Central memory CD8-positive, alpha-beta T cell (primary cell): ENCODE data around the gene MON1A.

Experiments
- ATAC-seq: fragments of 150-1000 bp; cut with Tn5 transposase; replicated peaks from 2 replicates; pipeline ENCODE4 v1.10.0; 2022; ENCODE audit warnings: mild to moderate bottlenecking, moderate FRiP score, moderate number of reproducible peaks; ENCODE audit not compliant: poor library complexity, severe bottlenecking; ENCODE audit errors: extremely low read depth
- DNase-seq, 2 donors: peaks; one replicate each; pipeline ENCODE4 v3.0.0; 2021; ENCODE audit warnings: low spot score in 2 of 2
- H3K27ac Mint-ChIP-seq: one replicate; pipeline ENCODE4 v1.8.0; 2022; ENCODE audit warnings: low read depth, mild to moderate bottlenecking, moderate library complexity, mixed read lengths
- H3K27me3 Mint-ChIP-seq: one replicate; pipeline ENCODE4 v1.8.0; 2022; ENCODE audit warnings: mixed read lengths
- H3K36me3 Mint-ChIP-seq: one replicate; pipeline ENCODE4 v1.8.0; 2022; ENCODE audit warnings: mild to moderate bottlenecking, moderate library complexity, mixed read lengths; ENCODE audit not compliant: insufficient read depth
- H3K4me1 Mint-ChIP-seq: one replicate; pipeline ENCODE4 v1.8.0; 2022; ENCODE audit warnings: mixed read lengths
- H3K4me3 Mint-ChIP-seq: one replicate; pipeline ENCODE4 v1.8.0; 2022; ENCODE audit warnings: mild to moderate bottlenecking, moderate library complexity, mixed read lengths
- H3K9me3 Mint-ChIP-seq: one replicate; pipeline ENCODE4 v1.8.0; 2022; ENCODE audit warnings: mixed read lengths

The MON1A gene

DNA sequence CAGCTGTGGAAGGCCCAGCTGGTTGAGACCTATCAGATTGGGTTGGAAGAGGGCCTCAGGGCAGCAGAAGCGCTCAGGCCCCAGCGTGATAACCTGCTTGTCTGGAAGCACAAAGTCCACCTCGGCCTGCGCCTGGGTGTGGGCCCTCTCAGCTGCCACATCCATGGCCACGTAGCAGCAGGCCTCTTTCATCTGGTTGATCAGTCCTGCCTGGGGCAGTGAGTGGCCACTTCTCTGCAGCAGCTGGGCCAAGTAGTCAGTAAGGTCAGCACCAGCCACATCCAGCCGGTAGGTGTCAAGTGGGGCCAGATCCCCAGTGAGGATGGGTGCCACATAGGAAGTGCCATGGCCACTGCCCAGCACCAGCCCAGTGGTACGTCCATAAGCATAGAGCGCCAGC lies 56.0 kb downstream of the MON1A start:
- Mint-ChIP-seq H3K9me3 (no peaks in the 10 kb centered on the region), H3K36me3 (no peaks in the 10 kb centered on the region), H3K27ac (no peak overlapping the region), H3K27me3 (peaks cover 15% of the 10 kb centered on the region), H3K4me1 (no peaks in the 10 kb centered on the region), H3K4me3 (no peak overlapping the region)
- ATAC-seq, result no peak
- DNase-seq, result no peak

DNA sequence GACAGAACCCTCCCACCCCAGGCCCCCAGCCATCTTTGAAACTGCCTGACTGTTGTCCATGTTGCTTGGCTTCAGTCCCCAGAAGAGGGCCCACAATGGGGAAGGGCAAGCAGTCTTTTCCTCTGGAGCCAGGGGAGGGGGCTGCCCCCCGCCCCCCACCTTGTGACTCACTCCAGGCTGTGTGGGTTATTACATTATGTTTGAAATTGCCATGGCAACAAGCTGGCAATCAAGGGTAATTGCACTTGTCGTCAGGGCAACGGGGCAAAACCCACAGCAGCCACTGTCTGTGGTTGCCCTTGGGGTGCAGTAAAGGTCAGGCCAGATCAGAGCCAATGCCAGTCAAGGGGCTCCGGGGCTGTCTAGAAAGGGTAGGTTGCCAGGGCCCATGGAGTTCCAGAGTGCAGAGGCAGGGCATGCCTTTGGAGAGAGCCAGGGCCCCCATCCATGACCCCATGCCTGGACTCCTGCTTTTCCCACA lies 56.8 kb downstream of the MON1A start:
- ATAC-seq (peak; percentile 50), DNase-seq (no peak)
- H3K9me3 Mint-ChIP-seq, result no peaks in the 10 kb centered on the region
- peaks cover 23% of the 10 kb centered on the region for H3K27me3 Mint-ChIP-seq
- H3K4me3 Mint-ChIP-seq, result no peak overlapping the region
- no peaks in the 10 kb centered on the region for H3K36me3 Mint-ChIP-seq
- H3K27ac Mint-ChIP-seq, result peak overlapping the region; percentile 61
- H3K4me1 Mint-ChIP-seq, result no peaks in the 10 kb centered on the region

DNA sequence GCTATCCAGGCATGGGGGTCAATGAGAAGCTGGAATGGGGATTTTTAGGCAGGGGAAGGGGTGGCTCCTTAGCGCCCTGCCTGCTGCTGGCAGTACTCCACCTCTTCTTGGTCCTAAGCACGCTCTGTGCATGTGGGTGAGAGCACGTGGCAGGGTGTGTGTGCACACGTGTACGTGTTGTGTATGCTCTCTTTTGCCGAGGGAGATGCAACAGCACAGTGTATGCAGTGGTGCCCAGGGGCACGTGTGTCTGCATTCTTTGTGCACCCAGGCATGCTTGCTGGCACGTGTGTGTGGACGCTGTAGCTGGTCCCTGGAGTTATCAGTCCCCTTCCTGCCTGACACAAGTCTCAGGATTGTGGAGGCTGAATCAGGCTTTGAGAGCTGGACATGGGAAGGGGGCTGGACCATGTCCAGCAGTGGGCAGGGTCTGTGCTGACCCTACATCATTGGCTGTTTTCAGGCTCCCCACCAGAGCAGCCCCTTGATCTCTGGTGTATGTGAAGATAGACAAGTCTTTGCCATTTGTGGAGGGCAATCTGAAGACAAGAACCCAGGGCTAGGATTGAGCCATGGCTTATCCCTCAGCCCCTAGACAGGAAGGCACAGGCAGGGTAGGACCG lies 58.0 kb downstream of the MON1A start:
- H3K27me3 Mint-ChIP-seq, result peaks cover 35% of the 10 kb centered on the region
- peak overlapping the region; percentile 61 for H3K27ac Mint-ChIP-seq
- H3K4me1 Mint-ChIP-seq, result no peaks in the 10 kb centered on the region
- H3K36me3 Mint-ChIP-seq, result no peaks in the 10 kb centered on the region
- no peaks in the 10 kb centered on the region for H3K9me3 Mint-ChIP-seq
- no peak for ATAC-seq
- DNase-seq, result no peak
- no peak overlapping the region for H3K4me3 Mint-ChIP-seq

DNA sequence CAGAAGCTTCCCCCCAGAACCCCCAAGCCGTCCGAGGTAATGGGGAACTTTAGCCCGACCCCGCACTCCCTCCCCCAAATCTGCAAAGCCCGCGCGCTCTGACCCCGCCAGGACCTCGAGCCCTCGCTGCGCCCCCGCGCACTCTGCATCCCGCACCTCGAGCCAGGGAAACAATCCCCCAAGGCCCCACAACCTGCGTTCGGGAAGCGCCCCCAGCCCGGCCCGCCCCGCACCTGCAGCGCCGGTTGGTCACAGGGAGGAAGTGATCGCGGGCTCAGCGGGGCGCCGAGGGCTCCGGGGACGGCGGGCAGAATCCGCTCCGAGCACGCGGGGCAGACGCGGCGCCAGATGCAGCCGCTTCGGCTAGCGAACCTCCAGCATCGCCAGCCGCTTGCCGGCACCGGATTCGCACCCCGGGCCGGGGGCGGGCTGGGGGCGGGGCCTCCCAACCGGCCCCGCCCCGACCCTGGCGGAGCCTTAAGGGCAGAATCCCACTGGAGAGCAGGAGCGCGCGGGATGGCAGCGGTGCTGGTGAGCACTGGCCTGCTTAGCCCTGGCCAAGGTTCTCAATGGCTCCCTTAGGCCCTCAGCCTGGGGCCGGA lies 60.0 kb downstream of the MON1A start, which contains the start of gene CAMKV:
TSS of gene CAMKV (minus strand) at position 382 of the 602 bp plus-strand sequence. CDS start 7,518 bp downstream, outside the sequence.
- ATAC-seq (peak; percentile 57), DNase-seq (no peak)
- Mint-ChIP-seq H3K36me3 (no peaks in the 10 kb centered on the region), H3K9me3 (no peaks in the 10 kb centered on the region), H3K4me3 (peak within 1 kb of the TSS; percentile 43), H3K27ac (no peak within 1 kb of the TSS), H3K4me1 (no peaks in the 10 kb centered on the region), H3K27me3 (peaks cover 55% of the 10 kb centered on the region)

DNA sequence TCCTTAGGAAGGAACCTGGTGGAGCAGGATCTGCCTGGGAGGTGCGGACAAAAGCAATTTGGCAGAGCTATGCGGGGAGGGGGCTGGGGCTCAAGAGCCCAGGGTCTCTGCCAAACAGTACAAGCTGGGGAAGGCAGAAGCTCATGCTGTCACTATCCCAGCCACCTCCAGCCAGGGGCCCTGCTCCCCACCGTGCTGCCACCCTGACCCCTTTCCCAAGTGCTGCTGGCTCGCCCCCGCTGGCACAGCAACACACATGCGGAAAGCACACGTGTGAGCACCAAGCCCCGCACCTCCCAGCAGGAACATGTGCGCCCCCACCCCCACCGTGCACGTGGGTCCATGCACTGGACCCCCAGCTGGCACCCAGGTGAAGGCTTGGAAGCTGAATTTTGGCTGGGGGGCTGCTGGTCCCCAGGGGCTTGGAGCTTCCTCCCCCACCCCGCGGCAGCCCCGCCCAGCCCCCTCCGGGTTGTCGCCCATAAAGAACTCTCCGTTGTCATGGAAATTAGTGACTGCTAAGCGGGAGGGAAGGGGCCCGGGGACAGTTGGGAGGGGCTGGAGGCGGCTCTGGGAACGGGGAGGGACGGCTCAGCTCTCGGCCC lies 60.6 kb downstream of the MON1A start:
- Mint-ChIP-seq H3K27me3 (peaks cover 62% of the 10 kb centered on the region), H3K4me1 (no peaks in the 10 kb centered on the region)
- DNase-seq, result no peak

DNA sequence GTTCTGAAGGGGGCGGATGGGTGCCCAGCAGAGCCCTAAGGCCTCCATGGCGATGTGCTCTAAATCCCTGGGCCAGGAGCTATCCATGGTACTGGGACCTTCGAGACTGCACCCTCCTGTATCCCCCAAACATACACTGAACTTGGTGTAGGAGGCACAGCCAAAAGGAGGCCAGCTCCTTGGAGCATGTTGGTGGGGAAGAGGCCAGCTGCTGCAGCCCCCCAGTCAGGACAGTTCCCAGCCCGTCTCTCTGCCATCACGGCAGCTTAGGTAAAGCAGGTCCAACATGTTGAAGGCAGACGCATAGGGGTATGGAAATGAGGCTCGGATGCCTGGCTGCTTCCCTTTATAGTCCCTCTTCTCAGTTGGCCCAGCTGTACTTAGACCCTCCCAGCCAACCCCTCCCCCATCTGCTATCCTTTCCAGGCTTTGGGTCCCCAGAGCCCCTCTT lies 61.7 kb downstream of the MON1A start:
- no peak overlapping the region for H3K4me3 Mint-ChIP-seq
- no peak for ATAC-seq

More for the DNA sequence above, 60.6 kb downstream of the MON1A start:
- H3K4me3 Mint-ChIP-seq, result peak overlapping the region; percentile 43
- no peak overlapping the region for H3K27ac Mint-ChIP-seq
- no peaks in the 10 kb centered on the region for H3K9me3 Mint-ChIP-seq
- no peaks in the 10 kb centered on the region for H3K36me3 Mint-ChIP-seq
- ATAC-seq, result no peak

DNA sequence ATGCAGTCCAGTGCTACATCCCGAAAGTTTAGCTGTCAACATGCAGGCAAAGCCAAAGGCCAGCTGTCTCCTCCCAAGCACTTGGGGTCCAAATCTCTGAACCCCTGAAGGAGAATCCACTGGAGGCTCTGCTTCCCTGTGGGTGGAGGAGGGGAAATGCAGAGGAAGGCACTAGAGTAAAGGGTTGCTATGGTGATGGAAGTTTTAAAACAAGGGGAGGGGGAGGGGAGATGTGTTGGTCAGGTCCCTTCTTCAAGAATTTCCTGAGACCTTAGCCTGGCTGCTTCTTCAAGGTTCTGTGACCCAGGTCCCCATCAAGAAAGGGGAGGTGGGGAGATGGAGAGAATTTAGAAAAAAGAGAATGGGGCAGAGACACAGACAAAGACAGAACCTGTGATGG lies 62.2 kb downstream of the MON1A start:
- no peak for DNase-seq
- Mint-ChIP-seq H3K9me3 (no peaks in the 10 kb centered on the region), H3K36me3 (no peaks in the 10 kb centered on the region), H3K27me3 (peaks cover 77% of the 10 kb centered on the region), H3K4me3 (no peak overlapping the region), H3K4me1 (no peaks in the 10 kb centered on the region), H3K27ac (no peak overlapping the region)
- ATAC-seq, result no peak

More for the DNA sequence above, 61.7 kb downstream of the MON1A start:
- Mint-ChIP-seq H3K36me3 (no peaks in the 10 kb centered on the region), H3K4me1 (no peaks in the 10 kb centered on the region), H3K27ac (no peak overlapping the region), H3K27me3 (peaks cover 72% of the 10 kb centered on the region), H3K9me3 (no peaks in the 10 kb centered on the region)
- no peak for DNase-seq

DNA sequence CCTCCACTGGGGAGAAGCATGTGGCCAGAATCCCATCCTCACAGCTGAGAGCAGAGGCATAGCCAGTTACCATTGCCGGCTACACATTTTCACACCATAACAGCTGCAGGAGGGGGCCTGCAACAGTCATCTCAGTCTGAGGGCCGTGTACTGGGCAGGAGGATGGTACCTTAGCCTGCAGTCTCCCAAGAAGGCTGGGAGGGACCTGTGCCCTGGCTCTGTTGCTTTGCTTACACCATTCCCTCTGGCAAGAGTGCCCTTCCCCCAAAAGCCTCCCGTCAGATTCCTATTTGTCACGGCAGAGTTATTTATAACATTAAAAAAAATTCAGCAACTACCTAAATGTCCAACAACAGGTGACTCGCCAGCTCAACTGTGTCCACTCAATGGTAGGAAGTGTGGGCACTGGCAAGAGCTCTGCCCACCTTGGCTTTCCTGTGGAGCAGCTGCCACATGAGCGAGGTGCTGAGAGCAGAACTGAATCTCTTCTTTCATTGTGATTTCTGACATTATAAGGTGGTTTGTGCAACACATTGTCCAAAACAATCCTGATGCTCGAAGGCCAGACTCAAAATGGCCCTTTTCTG lies 64.3 kb downstream of the MON1A start:
- ATAC-seq (no peak), DNase-seq (no peak)
- Mint-ChIP-seq H3K36me3 (no peaks in the 10 kb centered on the region), H3K9me3 (no peaks in the 10 kb centered on the region), H3K4me1 (no peaks in the 10 kb centered on the region), H3K27ac (no peak overlapping the region), H3K4me3 (no peak overlapping the region), H3K27me3 (peaks cover 73% of the 10 kb centered on the region)

DNA sequence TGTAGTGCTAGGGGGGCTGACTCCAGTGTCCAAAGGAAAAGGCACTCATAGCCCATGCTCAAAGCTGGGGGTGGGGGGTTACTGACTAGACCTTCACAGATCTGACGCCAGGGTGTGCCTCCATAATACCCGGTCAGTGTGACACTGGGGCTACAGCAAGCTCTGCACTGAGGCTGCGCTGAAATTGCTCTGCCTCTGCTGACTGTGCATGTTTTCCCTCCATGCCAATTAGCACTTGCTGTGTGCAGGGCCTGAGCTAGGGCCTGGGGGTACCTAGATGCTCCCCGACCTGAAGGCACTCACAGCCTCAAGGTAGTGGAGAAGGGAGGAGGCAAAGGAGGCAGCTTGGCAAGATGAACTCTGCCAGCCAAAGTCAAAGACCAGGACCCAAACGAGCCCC lies 65.1 kb downstream of the MON1A start:
- no peak overlapping the region for H3K4me3 Mint-ChIP-seq
- peaks cover 73% of the 10 kb centered on the region for H3K27me3 Mint-ChIP-seq
- no peak for DNase-seq
- ATAC-seq, result no peak
- no peaks in the 10 kb centered on the region for H3K4me1 Mint-ChIP-seq
- H3K36me3 Mint-ChIP-seq, result no peaks in the 10 kb centered on the region
- no peak overlapping the region for H3K27ac Mint-ChIP-seq
- H3K9me3 Mint-ChIP-seq, result no peaks in the 10 kb centered on the region

DNA sequence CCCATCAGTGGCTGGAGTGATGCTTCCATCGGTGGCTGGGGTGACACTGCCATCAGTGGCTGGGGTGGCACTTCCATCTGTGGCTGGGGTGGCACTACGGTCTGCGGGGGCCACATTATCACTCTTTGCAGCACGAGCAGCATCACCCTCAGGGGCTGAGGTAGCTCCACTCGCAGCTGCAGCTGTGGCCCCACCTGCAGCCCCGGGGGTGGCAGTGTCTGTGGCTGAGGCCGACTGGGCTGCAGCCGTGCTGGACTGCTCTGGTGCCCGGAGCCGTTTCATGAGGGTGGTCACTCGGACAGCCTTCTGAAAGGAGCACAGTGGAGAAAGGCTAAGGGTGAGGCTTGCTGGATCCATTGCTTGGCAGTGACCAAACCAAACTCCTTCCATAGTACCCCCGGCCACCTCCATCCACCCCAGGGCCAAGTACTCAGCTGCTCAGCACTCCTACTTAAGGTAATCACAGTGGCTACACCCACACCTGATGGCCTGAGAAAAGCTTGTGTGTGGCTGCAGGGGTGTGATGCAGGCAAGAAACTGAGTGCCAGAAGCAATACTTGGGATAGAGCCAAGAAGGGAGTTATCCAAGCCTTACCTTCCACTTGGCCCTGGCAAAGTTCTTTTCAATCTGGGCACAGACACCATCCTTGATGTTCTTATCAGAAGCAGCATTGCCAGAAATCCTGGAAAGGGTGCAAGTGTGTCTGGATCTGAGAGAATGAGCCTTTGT lies 69.9 kb downstream of the MON1A start:
- ATAC-seq (no peak), DNase-seq (no peak)
- Mint-ChIP-seq H3K27ac (no peak overlapping the region), H3K9me3 (no peaks in the 10 kb centered on the region), H3K4me3 (no peak overlapping the region), H3K27me3 (peaks cover 31% of the 10 kb centered on the region), H3K36me3 (peaks cover 2% of the 10 kb centered on the region), H3K4me1 (peaks cover 6% of the 10 kb centered on the region)
